Measurements from ENCODE around the gene SLC10A1. TPM values are rescaled to one million over a fixed set of nuclear protein-coding genes. Genes with fewer than 3 reads are reported as not detected.

Gene SLC10A1
- total and polyA plus RNA-seq, 2 of the 4 experiments (the other 2 are of a cell fraction): 0.03 TPM; not detected in 1

DNA sequence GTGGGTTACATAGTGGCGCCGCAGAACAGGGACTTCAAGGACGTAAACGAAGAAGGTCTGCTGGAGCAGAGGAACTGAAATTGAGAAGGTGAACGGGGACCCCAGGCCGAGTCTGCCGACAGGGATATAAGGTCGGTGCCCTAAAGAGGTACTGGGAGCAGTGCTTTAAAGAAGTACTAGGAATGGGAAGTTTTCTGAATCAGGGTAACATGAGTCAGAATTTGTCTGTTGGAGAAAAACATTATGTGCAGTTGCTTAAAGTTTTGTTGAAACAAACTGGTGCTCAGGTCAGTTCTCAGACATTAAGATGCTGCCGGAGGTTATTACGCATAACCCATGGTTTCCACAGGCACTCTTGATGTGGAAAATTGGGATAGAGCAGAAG lies 14.8 kb upstream of the SLC10A1 start:
- Histone ChIP-seq H2BK15ac (ENCODE audit: low read depth, low read length) (no peak overlapping the region), H2AK5ac (ENCODE audit: low read depth, low read length) (no peak overlapping the region), H3K14ac (replicated peaks; ENCODE audit: low read depth, low read length) (no peak overlapping the region), H3K9ac (ENCODE audit: low read depth, low read length) (no peak overlapping the region), H3K4me1 (ENCODE audit: control insufficient read depth, insufficient read depth, low read length) (no peaks in the 10 kb centered on the region), H3K27ac (ENCODE audit: insufficient read depth, low read length) (no peak overlapping the region), H2BK5ac (ENCODE audit: low read depth, low read length, poor library complexity, severe bottlenecking) (no peak overlapping the region), H3K23ac (ENCODE audit: low read depth, low read length) (no peak overlapping the region), H3K4me2 (ENCODE audit: low read depth, low read length) (no peak overlapping the region), H3K36me3 (ENCODE audit: control insufficient read depth, insufficient read depth, low read length) (no peaks in the 10 kb centered on the region), H3K56ac (ENCODE audit: extremely low read depth, insufficient read depth, low read length) (no peak overlapping the region), H2BK20ac (ENCODE audit: low read depth, low read length) (no peak overlapping the region), H4K5ac (ENCODE audit: low read depth, low read length) (no peak overlapping the region), H4K8ac (ENCODE audit: low read depth in 2 of 2, low read length in 2 of 2) (no peak overlapping the region), H3K18ac (ENCODE audit: low read depth, low read length) (no peak overlapping the region), H3K27me3 (ENCODE audit: control insufficient read depth, insufficient read depth, low read length) (peaks cover 37% of the 10 kb centered on the region), H3K79me1 (ENCODE audit: low read depth in 1 of 2, low read length in 2 of 2) (no peaks in the 10 kb centered on the region), H3K4ac (ENCODE audit: low read depth, low read length) (no peak overlapping the region), H4K20me1 (ENCODE audit: insufficient read depth, low read length) (no peaks in the 10 kb centered on the region), H2AFZ (replicated peaks; ENCODE audit: low read length, poor library complexity) (no peak overlapping the region), H3K4me3 (ENCODE audit: insufficient read depth, low read depth, low read length) (no peak overlapping the region), H2AK9ac (replicated peaks; ENCODE audit: low read depth, low read length, poor library complexity) (no peak overlapping the region), H4K91ac (ENCODE audit: insufficient read depth, low read depth, low read length) (no peak overlapping the region), H3K9me1 (ENCODE audit: insufficient read depth, low read length) (no peaks in the 10 kb centered on the region), H3K9me3 (ENCODE audit: control insufficient read depth, insufficient read depth, low read length) (no peaks in the 10 kb centered on the region), H2BK120ac (ENCODE audit: low read depth, low read length) (no peak overlapping the region)
- in situ Hi-C loops (cut with MboI; ENCODE audit: low sequenced_read_pairs) (no loop called here), dilution Hi-C loops (cut with HindIII; ENCODE audit: low sequenced_read_pairs, unreplicated experiment) (no loop called here), intact Hi-C loops (cut with micrococcal nuclease) (no loop called here)
- ATAC-seq (ENCODE audit: low read depth) (no peak), DNase-seq (no peak)
- TF ChIP-seq RCOR1 (IDR thresholded peaks at IDR 0.05; ENCODE audit: insufficient replicate concordance, low read length) (no peak), SMC3 (IDR thresholded peaks at IDR 0.05; ENCODE audit: low read depth, low read length) (no peak), POLR2A (IDR thresholded peaks at IDR 0.05; ENCODE audit: low read depth, low read length) (no peak), BHLHE40 (IDR thresholded peaks at IDR 0.05; ENCODE audit: low read depth, low read length) (no peak), MXI1 (IDR thresholded peaks at IDR 0.05; ENCODE audit: borderline replicate concordance, low read depth, low read length) (no peak)
- no TSS peak for BruUV-seq (replicated peaks)
- CTCF ChIA-PET: no interaction called here
- POLR2A ChIA-PET (ENCODE audit: unreplicated experiment): no interaction called here
- WGBS, 2 experiments (ENCODE audit: extremely low coverage in 2 of 2, insufficient read length in 1 of 2): 75% methylated on average over 7 of the region's 10 CpGs; no CpG with 5 or more reads in 1 of the 2 experiments
